ENCODE measurements around the gene TMED8. TPM values are rescaled to one million over a fixed set of nuclear protein-coding genes. Genes with fewer than 3 reads are reported as not detected.

Gene TMED8
- total and polyA plus RNA-seq, 9 donors, result 5.5 to 17.4 (median 13.1) TPM

DNA sequence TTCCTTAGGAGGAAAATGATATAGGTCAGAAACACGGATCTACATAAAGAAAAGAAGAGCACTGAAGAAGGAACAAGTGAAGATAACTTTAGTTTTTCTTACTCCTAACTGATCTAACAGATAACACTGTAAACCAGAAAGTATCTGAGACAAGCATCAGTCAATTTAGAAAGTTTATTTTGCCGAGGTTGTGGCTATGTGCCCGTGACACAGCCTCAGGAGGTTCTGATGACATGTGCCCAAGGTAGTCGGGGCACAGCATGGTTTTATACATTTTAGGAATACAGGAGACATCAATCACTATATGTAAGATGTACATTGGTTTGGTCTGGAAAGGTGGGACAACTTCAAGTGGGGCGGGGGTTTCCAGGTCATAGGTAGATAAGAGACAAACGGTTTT, 23.3 kb upstream of the TMED8 start:
- Histone ChIP-seq H3K27ac (no peak overlapping the region), H3K4me1 (ENCODE audit: insufficient read depth) (no peaks in the 10 kb centered on the region), H3K9me3 (no peaks in the 10 kb centered on the region), H3K27me3 (no peaks in the 10 kb centered on the region), H3K36me3 (no peaks in the 10 kb centered on the region), H3K4me3 (no peak overlapping the region)
- TF ChIP-seq, protein P1, sequence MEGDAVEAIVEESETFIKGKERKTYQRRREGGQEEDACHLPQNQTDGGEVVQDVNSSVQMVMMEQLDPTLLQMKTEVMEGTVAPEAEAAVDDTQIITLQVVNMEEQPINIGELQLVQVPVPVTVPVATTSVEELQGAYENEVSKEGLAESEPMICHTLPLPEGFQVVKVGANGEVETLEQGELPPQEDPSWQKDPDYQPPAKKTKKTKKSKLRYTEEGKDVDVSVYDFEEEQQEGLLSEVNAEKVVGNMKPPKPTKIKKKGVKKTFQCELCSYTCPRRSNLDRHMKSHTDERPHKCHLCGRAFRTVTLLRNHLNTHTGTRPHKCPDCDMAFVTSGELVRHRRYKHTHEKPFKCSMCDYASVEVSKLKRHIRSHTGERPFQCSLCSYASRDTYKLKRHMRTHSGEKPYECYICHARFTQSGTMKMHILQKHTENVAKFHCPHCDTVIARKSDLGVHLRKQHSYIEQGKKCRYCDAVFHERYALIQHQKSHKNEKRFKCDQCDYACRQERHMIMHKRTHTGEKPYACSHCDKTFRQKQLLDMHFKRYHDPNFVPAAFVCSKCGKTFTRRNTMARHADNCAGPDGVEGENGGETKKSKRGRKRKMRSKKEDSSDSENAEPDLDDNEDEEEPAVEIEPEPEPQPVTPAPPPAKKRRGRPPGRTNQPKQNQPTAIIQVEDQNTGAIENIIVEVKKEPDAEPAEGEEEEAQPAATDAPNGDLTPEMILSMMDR (IDR thresholded peaks at IDR 0.05), result no peak
- no peak for TF ChIP-seq EP300 (IDR thresholded peaks at IDR 0.05)
- TF ChIP-seq POLR2A (IDR thresholded peaks at IDR 0.05), result no peak
- DNase-seq, result no peak
- intact Hi-C loops (cut with DNase I), result no loop called here
- 79 to 88% (median 83%) methylated on average over 6 of the region's 6 CpGs for WGBS, 3 donors

DNA sequence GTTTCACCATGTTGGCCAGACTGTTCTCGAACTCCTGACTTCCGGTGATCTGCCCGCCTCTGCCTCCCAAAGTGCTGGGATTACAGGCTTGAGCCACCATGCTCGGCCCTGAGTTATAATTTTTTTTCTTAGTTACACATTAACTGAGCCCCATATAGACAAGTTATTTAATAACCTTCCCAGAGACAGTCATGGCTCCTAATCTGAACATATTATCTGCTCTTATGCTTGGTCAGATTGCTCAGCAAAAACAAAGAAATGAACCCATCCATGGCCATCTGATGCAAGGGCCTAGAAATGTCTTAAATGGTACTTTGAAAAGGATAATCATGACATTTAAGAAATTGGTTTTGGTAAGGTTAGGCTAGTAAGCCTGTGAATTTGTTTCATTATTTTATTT, 13.3 kb upstream of the TMED8 start:
- H3K27ac ChIP-seq, result no peak overlapping the region
- H3K4me3 ChIP-seq, result no peak overlapping the region
- H3K27me3 ChIP-seq, result no peaks in the 10 kb centered on the region
- no peak for DNase-seq
- no peaks in the 10 kb centered on the region for H3K4me1 ChIP-seq (ENCODE audit: insufficient read depth)
- no peak for TF ChIP-seq EP300 (IDR thresholded peaks at IDR 0.05)
- TF ChIP-seq, protein P1 (IDR thresholded peaks at IDR 0.05), result no peak
- no peak for TF ChIP-seq POLR2A (IDR thresholded peaks at IDR 0.05)
- H3K9me3 ChIP-seq, result no peaks in the 10 kb centered on the region
- H3K36me3 ChIP-seq, result no peaks in the 10 kb centered on the region
- intact Hi-C loops (cut with DNase I), result no loop called here
- WGBS, 3 donors, result 95 to 97% (median 96%) methylated on average over 4 of the region's 4 CpGs

GRCh38 chr14:77378701-77379100, 1.8 kb upstream of the TMED8 start:
- H3K4me3 ChIP-seq, result no peak overlapping the region
- intact Hi-C loops (cut with DNase I), result no loop called here
- no peaks in the 10 kb centered on the region for H3K9me3 ChIP-seq
- DNase-seq, result no peak
- no peak for TF ChIP-seq POLR2A (IDR thresholded peaks at IDR 0.05)
- TF ChIP-seq, protein P1 (IDR thresholded peaks at IDR 0.05), result no peak
- TF ChIP-seq EP300 (IDR thresholded peaks at IDR 0.05), result no peak
- H3K27ac ChIP-seq, result no peak overlapping the region
- no peaks in the 10 kb centered on the region for H3K27me3 ChIP-seq
- H3K36me3 ChIP-seq, result no peaks in the 10 kb centered on the region
- H3K4me1 ChIP-seq (ENCODE audit: insufficient read depth), result peaks cover 5% of the 10 kb centered on the region
- 93 to 96% (median 96%) methylated on average over 6 of the region's 6 CpGs for WGBS, 3 donors

- Histone ChIP-seq H3K27ac (peak overlapping the region in 1 of 2 donors; percentile 83), H3K27me3 (no peaks in the 10 kb centered on the region), H3K9me3 (no peaks in the 10 kb centered on the region), H3K4me1 (ENCODE audit: insufficient read depth) (peaks cover 5% of the 10 kb centered on the region), H3K4me3 (peak overlapping the region; percentile 91), H3K36me3 (no peaks in the 10 kb centered on the region)
- WGBS, 3 donors, result 8 to 14% (median 9%) methylated on average over 10 of the region's 10 CpGs
- intact Hi-C loops (cut with DNase I), result no loop called here
- no peak for DNase-seq
- TF ChIP-seq EP300 (IDR thresholded peaks at IDR 0.05), result no peak
- TF ChIP-seq, protein P1 (IDR thresholded peaks at IDR 0.05), result no peak
- no peak for TF ChIP-seq POLR2A (IDR thresholded peaks at IDR 0.05)
Observed at GRCh38 chr14:77377502-77377844, 579 bp upstream of the TMED8 start.

Measured in ovary (tissue), 9 donors.